Measurements from ENCODE around the gene CHRNG. TPM values are rescaled to one million over a fixed set of nuclear protein-coding genes. Genes with fewer than 3 reads are reported as not detected.
"Not testable (repeated sequence)": the region's sequence is repeated elsewhere in the genome, so short reads cannot be mapped to it uniquely, and the experiment has no call there.

Gene CHRNG
- total and polyA plus RNA-seq, 3 donors from 2014 or later, result 0.26 TPM; not detected in 2

- 92 to 93% methylated on average over 9 of the region's 9 CpGs for WGBS, 2 donors
- intact Hi-C loops (cut with DNase I; ENCODE audit: low total_unique reads), result no loop called here
- H3K4me1 ChIP-seq, result no peaks in the 10 kb centered on the region
- TF ChIP-seq POLR2A (IDR thresholded peaks at IDR 0.05), result no peak
- TF ChIP-seq, protein P1, sequence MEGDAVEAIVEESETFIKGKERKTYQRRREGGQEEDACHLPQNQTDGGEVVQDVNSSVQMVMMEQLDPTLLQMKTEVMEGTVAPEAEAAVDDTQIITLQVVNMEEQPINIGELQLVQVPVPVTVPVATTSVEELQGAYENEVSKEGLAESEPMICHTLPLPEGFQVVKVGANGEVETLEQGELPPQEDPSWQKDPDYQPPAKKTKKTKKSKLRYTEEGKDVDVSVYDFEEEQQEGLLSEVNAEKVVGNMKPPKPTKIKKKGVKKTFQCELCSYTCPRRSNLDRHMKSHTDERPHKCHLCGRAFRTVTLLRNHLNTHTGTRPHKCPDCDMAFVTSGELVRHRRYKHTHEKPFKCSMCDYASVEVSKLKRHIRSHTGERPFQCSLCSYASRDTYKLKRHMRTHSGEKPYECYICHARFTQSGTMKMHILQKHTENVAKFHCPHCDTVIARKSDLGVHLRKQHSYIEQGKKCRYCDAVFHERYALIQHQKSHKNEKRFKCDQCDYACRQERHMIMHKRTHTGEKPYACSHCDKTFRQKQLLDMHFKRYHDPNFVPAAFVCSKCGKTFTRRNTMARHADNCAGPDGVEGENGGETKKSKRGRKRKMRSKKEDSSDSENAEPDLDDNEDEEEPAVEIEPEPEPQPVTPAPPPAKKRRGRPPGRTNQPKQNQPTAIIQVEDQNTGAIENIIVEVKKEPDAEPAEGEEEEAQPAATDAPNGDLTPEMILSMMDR (IDR thresholded peaks at IDR 0.05), result no peak
- no peak overlapping the region for H3K4me3 ChIP-seq
- no peaks in the 10 kb centered on the region for H3K27me3 ChIP-seq
- peaks cover 3% of the 10 kb centered on the region for H3K36me3 ChIP-seq (ENCODE audit: low read depth, missing control alignments)
- no peak overlapping the region for H3K27ac ChIP-seq
- no peak for DNase-seq
- H3K9me3 ChIP-seq, result no peaks in the 10 kb centered on the region
Measured at GRCh38 chr2:232569541-232569940, 30.0 kb downstream of the CHRNG start.

GRCh38 chr2:232570481-232570880 is 31.0 kb downstream of the CHRNG start:
- DNase-seq; H3K4me1 ChIP-seq; H3K27ac ChIP-seq; H3K9me3 ChIP-seq; H3K36me3 ChIP-seq (ENCODE audit: low read depth, missing control alignments); intact Hi-C loops (cut with DNase I; ENCODE audit: low total_unique reads); H3K4me3 ChIP-seq; H3K27me3 ChIP-seq: not testable (repeated sequence)
- 85 to 92% methylated on average over 6 of the region's 6 CpGs for WGBS, 2 donors

DNA sequence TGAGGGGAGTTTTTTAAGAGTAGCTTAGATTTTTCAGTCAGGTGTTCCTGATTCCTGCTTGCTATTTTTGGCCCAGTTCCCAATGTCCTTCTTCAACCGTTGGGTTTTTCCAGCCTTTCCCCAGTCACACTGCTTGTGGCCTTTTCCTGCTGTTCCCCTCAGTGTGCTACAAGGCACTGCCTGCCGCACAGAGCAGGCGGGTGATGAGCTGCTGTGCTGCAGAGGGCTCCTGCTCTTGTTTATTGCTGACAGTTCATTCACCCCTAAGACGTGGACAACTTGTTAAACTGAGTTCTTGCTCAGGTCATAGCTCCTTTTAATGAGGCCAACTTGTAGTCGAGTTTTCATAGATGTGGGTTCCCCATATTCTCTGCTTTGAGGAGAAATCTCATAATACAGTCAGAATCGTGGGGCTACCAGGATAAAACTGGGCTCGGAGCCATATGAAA is 31.6 kb downstream of the CHRNG start:
- no peak overlapping the region for H3K27ac ChIP-seq
- H3K27me3 ChIP-seq, result no peaks in the 10 kb centered on the region
- no peaks in the 10 kb centered on the region for H3K36me3 ChIP-seq (ENCODE audit: low read depth, missing control alignments)
- H3K9me3 ChIP-seq, result no peaks in the 10 kb centered on the region
- intact Hi-C loops (cut with DNase I; ENCODE audit: low total_unique reads), result no loop called here
- no peak for DNase-seq
- no peak overlapping the region for H3K4me3 ChIP-seq
- H3K4me1 ChIP-seq, result no peaks in the 10 kb centered on the region
- TF ChIP-seq, protein P1 (IDR thresholded peaks at IDR 0.05), result no peak
- TF ChIP-seq POLR2A (IDR thresholded peaks at IDR 0.05), result no peak
- 65 to 69% methylated on average over 7 of the region's 7 CpGs for WGBS, 2 donors

DNA sequence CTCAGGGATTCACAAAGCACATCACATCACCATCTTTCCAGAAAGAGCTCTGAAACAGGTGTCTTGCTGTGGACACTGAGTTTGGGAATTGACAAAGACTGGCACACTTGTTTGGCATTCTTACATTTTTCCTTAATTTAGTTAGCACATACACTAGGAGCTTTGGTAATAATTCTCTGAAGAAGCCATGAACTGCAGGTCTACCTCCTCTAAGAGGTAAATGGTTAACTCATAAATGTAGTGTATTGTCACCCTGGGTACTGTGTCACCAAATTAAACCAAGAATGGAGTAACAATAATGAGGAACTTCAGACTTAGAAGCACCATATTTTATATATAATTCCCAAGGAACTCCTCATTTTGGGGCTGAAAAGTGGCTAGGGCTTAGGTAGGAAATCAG is 33.5 kb downstream of the CHRNG start:
- no peaks in the 10 kb centered on the region for H3K9me3 ChIP-seq
- H3K4me3 ChIP-seq, result no peak overlapping the region
- TF ChIP-seq POLR2A (IDR thresholded peaks at IDR 0.05), result no peak
- TF ChIP-seq, protein P1 (IDR thresholded peaks at IDR 0.05), result no peak
- no peak overlapping the region for H3K27ac ChIP-seq
- no peaks in the 10 kb centered on the region for H3K4me1 ChIP-seq
- DNase-seq, result no peak
- intact Hi-C loops (cut with DNase I; ENCODE audit: low total_unique reads), result no loop called here
- H3K36me3 ChIP-seq (ENCODE audit: low read depth, missing control alignments), result no peaks in the 10 kb centered on the region
- no peaks in the 10 kb centered on the region for H3K27me3 ChIP-seq

GRCh38 chr2:232573771-232574435 is 34.4 kb downstream of the CHRNG start:
- Histone ChIP-seq H3K27ac (no peak overlapping the region), H3K4me3 (no peak overlapping the region), H3K9me3 (no peaks in the 10 kb centered on the region), H3K36me3 (ENCODE audit: low read depth, missing control alignments) (no peaks in the 10 kb centered on the region), H3K27me3 (no peaks in the 10 kb centered on the region), H3K4me1 (no peaks in the 10 kb centered on the region)
- WGBS, 2 donors, result 87 to 92% methylated on average over 8 of the region's 8 CpGs
- DNase-seq, result no peak
- intact Hi-C loops (cut with DNase I; ENCODE audit: low total_unique reads), result no loop called here
- TF ChIP-seq, protein P1 (IDR thresholded peaks at IDR 0.05), result no peak
- TF ChIP-seq POLR2A (IDR thresholded peaks at IDR 0.05), result no peak
